Retina (tissue), 1 donor: ENCODE measurements around the gene PCNX1.
A peak's percentile ranks its signal among the peaks of the same experiment; 100 is the strongest.
"Not testable (repeated sequence)": the region's sequence is repeated elsewhere in the genome, so short reads cannot be mapped to it uniquely, and the experiment has no call there.

Source experiments
- DNase-seq: peaks from one replicate; pipeline ENCODE4 v3.0.0-alpha.2; 2016

The PCNX1 gene

DNA sequence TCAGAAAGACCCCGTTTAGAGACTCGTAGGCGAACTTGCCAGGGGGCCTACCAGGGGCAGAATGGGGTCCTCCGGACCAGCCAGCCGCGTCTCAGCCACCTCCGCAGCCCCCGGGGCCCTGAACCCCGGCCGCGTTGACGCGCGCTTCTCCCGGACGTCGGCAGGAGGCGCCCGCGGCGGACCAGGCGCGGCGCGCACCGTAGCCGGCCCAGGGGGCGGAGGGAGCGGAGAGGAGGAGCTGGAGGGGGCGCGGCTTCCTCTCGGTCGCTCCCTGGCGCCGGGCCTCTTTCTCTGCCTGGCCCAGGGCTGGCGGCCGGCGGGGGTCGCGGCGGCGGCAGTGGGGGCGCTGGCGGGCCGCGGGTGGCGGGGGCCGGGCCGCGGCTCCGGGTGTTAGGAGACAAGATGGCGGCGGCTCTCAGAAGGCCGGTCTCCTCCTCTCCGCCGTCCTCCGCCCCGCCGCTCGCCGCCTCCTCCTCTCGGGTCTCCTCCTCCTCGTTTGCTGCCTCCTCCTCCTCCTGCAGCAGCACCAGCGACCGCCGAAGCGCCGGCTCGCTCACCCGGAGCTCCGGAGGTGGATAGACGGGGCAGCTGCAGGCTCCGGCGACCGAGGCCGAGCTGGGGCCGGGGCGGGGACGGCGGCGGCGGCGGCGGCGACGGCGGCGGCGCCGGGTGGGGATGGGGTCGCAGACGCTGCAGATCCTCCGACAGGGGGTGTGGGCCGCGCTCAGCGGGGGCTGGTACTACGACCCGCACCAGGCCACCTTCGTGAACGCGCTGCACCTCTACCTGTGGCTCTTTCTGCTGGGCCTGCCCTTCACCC lies at the start of gene PCNX1:
Gene PCNX1, plus strand, starts transcription at position 284 of the 820 bp plus-strand sequence. Its CDS starts 392 bp downstream, at position 676.
- DNase-seq, result peak; percentile 92

DNA sequence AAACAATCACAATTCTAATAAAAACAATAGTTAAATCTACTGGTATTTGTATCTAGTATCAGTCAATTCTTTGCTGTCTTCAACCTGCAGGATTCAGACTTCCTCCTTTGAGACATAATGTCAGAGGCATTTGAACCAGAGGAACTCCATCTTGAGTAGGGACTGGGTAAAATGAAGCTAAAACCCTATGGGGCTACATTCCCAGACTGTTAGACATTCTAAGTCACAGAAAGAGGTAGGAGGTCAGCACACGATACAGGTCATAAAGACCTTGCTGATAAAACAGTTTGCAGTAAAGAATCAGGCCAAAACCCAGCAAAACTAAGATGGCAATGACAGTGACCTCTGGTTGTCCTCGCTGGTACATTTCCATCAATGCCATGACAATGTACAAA lies 49.8 kb upstream of the PCNX1 start:
- DNase-seq, result no peak

DNA sequence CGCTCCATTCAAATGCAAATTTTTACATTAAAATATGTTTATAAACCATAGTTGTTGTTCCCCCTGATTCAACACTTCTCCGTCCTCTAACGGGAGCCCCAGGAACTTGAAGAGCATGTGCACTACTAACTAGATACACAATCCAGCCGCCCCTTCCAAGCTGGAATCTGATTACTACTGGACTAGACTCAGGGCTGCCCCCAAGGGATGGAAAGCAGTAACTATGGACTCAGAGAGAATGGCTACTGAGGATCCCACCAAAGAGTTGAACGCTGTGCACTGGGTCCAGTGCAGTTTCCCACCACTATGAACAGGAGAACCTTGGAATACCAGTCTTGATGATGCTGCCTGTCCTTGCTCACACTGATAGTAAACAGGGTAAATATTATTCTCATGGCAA lies 48.6 kb upstream of the PCNX1 start:
- no peak for DNase-seq

DNA sequence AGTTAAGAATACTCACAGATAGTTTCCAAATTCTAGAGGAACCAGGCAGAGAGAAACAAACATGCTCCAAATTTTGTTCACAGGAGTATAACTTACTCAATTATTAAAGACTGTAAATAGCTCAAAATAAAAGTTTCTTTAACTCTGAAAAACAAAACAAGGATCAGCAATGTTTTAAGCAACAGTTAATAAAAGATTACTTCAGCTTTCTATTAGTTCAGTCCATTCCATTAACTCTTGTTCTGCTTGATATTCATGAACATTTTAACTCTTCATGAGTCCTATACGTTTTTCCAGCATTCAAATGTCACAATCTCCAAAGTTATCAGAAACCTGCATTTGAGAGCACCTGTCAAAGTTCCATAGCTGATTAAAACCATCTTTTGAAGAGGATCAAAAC lies 40.3 kb upstream of the PCNX1 start:
- DNase-seq, result not testable (repeated sequence)

DNA sequence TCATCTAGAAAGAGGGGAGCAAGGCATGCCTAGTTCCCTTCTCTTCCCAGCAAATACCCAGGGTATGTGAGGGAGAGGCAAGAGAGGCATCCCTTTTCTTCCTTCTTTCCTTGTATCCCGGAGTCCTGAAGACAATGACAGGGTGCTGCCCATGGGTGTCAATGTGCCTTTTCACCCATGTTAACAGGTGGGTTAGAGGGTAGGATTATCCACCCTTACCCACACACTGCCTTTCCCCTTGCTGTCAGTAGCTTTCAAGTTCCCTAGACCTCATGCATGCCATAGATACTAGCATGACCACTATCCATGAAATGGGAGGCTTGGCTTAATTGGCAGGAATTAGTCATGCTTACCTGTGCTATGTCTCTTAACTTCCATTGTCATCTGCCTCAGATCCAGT lies 36.3 kb upstream of the PCNX1 start:
- DNase-seq, result no peak

DNA sequence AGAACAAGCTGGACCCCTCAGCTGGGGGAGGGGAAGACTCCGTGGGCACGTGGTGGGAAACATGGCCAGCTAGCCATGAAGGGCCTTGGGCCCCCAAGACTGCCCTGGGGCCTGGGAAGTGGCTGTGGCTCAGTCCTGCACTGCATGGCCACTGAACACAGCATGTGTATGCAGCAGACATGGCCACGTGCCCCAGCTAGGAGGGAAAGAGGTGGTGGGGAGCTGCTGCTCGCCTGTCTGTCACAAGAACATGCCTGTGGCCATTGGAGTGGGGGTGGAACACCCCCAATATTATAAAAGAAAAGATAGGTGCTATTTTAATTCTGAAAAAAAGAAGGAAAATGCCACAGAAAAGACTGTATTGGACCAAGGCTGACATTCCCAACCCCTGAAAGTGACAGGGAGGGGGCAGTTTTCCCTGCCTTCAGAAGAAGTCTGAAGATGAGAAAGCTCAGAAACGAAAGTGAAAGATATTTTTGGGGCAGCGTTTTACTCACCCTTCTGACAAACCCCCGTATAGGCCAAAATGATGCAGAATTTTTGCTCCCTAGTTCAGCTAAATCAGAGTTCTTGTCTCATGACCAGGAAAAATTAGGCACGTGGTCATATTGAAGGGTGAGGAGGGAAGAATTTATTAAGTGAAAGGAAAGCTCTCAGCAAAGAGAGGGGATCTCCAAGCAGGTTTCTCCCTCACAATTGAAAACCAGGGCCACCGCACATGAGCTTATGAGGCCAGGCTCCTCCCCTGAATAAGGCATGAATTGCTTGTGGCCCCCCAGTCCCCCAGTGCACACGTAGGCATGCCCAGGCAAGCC lies 35.2 kb upstream of the PCNX1 start:
- no peak for DNase-seq

DNA sequence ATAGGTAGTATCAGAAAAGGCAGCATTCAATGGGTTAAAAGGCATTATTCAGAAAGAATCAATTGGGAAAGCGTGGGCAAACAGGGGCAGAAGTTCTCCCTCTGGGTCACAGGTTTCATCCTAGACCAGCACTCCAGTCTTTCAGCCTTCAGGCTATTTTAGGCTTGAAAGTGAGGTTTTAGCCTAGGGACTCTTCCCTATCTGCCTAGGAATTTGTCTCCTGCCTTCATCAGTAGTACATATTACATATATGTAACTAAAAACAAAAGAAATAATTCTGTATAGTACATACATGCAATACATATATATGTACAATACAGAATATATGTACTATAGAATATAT lies 34.6 kb upstream of the PCNX1 start:
- DNase-seq, result no peak

DNA sequence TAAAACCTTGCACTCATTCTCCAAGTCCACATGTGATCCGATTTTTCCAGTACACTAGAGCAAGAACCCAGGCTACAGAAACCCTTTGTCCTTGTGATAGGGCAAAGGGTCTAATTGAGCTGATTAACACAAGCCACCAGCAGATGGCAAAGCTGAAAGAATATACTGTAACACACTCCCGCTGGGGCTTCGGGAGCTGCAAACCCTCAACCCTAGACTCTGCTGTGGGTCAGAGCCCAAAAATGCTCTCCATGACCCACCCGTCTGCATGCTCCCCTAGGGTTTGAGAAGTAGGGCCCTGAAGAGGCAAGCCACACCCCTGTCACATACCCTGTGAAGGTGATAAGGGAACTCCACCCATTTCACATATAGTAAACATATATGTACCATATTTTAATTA lies 33.6 kb upstream of the PCNX1 start:
- no peak for DNase-seq

DNA sequence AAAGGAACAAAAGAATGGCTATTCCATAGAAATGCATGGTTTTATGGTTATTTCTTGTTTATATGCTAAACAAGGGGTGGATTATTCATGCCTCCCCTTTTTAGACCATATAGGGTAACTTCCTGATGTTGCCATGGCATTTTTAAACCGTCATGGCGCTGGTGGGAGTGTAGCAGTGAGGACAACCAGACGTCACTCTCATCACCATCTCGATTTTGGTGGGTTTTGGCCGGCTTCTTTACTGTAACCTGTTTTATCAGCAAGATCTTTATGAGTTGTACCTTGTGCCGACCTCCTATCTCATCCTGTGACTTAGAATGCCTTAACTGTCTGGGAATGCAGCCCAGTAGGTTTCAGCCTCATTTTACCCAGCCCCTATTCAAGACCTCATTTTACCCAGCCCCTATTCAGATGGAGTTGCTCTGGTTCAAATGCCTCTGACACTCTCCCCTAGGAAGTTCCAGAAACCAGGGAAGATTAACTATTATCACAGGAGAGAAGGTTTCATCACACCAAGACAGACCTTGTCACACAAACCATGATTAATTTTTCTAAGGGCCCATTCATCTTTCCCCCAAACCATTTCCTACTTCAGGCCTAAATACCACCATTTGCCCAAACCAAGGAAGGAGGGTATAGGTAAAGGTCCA lies 31.3 kb upstream of the PCNX1 start:
- not testable (repeated sequence) for DNase-seq

DNA sequence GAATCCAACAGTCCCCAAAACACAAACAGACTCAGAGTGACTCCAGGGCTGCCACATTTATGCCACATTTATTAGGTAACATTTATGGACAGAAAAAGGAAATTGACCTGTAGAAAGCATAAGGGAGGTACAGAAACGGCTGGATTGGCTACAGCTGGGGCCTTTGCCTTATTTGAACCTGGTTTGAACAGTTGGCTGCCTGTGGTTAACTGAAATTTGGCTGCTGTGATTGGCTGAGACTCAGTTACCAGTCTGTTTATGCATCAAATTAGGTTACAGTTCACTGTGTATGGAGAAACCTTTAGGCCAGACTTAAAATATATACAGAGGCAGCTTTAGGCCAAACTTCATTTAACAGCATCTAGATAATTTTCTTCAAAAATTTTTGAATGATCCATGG lies 27.8 kb upstream of the PCNX1 start:
- DNase-seq, result no peak

DNA sequence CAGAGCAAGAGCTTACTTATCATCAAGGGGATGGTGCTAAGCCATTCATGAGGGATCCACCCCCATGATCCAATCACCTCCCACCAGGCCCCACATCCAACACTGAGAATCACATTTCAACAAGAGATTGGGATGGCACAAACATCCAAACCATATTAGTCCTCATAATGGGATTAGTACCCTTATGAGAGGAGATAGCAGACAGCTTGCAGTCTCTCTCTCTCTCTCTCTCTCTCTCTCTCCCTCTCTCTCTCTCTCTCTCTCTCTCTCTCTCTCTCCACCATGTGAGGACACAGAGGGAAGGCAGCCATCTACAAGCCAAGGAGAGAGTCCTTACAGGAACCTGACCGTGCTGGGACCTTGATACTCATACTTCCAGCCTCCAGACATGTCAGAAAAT lies 26.4 kb upstream of the PCNX1 start:
- DNase-seq, result not testable (repeated sequence)

DNA sequence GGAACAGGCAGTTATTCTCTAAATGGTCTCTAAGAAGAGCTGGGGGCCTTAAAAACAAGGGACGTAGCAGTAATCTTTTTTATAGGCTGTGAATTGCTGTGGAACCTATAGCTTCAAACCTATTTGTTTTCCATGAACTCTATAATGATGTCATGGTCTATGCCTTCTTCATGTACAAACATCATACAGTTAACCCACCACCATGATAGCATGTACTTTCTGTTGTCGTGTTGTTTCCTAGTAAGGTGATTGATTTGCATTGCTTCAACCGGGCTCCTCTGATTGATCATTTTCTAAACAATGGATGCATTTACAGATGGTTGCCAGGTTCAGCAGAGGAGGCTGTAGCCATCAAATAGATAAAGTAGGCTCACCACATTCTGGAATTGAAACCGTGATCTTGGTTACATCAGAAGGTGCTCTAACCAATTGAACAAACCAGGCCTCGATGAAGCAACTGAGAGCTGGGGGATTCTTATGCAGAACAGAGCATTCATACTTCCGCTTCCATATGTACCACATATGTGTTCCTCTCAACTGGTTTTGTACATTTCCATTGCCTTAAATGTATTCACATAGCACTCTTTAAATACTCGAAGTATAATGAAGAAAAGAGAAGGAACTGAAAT lies 25.6 kb upstream of the PCNX1 start:
- DNase-seq, result no peak

DNA sequence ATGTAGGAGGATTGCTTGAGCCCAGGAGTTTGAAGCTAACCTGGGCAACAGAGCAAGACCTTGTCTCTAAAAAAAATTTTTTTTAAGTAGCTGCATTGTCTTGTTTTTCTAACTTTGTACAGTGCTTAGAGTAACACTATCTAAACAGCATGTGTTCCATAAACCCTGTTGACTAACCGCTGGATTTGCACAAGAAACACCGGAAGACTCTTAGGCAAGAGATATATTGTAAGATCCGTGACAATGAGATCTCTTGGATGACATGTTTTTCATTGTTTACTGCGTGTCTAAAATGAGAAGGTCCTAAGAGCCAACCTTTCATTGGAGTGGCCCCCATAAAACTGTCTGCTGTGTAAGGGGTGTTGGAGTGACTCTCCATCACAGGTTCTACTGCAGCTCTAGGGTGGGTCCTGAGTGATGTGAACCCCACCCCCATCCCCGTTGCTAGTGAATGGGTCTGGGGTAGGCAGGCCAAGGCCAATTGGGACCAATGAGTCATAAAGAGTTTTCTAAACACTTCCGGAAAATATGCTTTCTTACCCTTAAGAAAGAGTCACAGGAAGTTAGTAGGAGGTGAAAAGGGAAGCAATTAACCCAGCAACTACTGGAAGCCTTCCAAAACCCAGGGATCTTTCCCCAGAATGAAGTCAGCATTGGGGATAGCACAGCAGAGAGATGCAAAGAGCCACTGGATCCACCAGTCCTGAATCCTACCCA lies 24.3 kb upstream of the PCNX1 start:
- DNase-seq, result no peak

DNA sequence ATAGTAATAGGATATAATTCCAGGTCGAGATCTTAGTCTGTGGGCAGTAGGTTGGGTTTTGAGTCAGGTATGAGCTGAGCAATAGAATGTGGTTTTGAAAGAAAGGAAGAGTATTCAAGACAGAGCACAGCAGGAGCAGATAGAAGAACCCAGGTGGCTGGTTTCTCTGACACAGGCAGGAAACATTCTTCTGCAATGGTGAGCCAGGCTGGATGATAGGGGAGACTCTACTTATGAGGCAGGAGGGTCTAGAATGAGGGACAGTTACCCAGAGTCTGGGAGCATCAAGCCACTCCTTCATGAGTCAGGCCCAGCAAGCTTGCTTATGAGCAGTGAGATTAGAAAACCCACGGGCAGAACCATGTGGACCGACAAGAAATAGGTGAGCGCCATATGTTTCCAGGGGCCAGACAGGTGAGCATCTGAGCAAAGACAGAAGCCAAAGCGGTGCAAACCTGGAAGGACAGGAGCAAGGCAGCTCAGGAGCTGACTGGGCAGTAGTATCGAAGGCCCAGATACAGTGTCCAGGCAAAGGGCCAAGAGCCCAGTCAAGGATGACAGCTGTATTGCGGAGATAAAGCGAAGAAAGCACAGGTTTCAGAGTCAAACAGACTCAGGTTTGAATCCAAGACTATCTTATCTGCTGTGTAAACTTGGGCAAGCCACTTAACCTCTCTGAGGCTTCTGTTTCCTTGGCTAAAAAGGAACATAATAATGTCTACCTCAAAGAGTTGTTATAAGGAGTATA lies 22.5 kb upstream of the PCNX1 start:
- no peak for DNase-seq

DNA sequence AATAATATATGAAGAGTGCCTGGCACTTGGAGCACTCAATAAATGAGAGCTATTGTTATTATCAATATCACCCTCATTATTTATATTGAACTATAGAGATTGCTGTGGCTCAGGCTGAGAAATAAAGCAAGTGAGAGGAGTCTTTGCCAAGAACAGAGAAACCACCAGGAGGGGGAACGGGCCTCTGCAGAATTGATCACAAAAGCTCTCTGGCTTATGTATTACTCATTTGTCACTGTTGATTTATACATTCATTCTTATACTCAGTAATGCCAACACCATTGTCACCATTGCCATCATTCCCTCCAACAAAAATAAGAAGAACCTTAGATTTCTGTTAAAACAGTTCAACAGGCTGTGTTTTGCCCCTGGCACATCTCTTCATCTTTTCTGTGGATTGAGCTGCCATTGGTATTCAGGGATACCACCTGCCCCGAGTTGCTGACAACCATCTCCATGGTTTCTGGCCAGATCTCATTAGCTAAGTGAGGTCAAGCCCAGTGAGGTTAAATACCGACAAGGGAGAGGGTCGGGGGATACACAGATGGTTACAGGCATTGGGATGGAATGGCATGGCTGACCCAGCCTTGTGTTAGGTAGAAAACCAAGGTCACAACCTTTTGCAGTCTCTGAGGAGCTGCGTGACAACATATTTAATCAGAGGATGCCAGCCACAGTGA lies 21.8 kb upstream of the PCNX1 start:
- DNase-seq, result no peak

DNA sequence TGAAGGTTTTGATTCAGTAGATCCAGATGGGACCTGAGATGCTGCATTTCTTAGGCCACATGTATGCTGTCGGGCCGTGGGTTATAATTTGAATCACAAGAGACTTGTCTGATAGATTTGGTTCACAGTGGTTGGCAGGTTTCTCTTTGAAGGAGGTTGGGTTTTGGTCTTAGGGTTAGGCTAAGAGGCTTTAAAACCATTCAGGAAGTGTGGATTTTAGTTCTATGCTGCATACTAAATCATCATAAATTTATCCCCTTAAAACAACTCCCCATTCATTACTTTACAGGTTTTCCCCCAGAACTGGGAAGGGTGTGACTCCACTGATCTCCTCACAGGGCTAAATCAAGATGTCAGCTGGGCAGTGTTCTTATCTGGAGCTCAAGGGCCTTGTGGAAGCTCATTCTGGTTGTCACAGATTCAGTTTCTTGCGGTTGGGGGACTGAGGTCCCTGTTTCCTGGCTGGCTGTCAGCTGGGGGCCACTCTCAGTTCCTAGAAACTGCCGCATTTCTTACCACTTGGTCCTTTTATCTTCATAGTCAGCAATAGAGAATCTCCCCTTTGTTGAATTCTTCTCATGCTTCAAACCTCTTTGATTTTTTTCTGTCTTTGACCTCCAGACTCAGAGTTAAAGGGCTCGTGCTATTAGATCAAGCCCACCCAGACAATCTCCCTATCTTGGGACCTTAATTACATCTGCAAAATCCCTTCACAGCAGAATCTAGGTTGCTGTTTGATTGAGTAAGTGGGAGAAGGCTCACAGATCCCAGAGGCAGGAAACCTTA lies 20.6 kb upstream of the PCNX1 start:
- DNase-seq, result no peak

DNA sequence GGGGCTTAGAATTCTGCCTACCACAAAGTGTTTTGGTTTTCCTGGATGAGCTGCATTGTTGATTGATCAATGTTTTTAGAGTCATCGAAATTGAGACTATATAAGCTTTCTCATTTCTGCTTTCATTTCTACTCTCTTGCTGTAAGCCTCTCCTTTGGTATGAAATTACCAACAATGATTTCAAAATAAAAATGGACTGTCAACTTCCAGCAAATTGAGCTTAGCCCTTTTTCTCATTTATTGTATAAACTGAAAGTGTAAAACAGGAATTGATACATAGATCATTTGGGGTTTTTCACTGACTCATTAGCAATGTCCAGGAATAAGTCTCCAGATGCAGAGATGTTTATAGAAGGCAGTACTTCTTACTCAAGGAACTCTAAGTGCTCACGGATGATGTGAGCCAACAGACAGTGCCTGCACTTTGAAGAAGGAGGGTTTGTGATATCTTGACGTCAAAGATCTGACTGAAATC lies 20.0 kb upstream of the PCNX1 start:
- no peak for DNase-seq

DNA sequence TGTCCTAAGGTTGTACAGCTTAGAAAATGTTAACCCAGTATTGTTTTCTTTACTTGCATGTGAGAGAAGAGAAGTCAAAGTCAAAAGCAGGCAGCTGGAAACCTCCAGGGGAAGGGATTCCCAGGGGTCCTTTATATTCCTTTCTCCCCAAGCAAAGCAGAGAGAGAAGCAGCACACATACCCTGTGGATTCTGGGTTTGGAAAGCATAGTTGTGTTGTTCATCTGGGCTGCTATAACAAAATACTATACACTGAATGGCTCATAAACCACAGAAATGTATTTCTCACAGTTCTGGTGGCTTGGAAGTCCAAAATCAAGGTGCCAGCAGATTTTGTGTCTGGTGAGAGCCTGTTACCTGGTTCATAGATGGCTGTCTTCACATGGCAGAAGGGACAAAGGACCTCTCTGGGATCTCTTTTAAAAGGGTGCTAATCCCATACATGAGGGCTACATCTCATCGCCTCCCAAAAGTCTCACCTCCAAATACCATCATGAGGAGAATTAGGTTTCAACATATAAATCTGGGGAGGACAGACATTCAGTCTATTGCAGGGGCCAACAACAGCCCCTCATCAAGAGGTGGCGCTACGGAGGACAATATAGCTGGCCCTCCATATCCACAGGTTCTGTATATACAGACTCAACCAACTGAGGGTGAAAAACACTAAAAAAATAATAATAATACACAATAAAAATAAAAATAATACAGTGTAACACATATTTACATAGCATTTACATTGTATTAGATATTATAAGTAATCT lies 19.3 kb upstream of the PCNX1 start:
- no peak for DNase-seq

DNA sequence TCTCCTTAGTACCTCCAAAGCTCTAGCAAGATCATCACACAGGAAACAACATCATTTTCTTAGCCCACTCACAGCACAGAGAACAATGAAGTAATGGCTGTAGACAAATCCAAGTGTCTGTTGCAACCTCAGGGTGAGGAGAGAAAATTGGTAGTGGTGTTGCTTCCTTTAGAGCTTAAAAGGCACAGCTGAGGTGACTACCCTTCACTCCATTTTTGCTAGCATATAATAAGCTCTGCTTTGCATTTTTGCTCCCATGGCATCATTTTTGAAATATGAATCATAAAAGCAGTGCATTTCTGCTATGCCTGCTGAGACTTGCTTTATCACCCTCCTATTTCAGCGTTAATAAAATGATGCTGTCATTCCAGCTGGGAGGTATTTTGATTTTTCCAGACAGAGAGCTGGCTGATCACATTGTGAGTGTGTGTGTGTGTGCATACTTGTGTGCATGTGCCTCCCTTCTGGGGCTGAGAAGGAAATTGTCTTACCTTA lies 18.5 kb upstream of the PCNX1 start:
- no peak for DNase-seq
